A549 (cell line): Measurements from ENCODE around the gene ADK.

ENCODE experiments used
- JUN ChIP-seq, 2 experiments: fragments of >200 bp; sonication (Bioruptor Twin); formaldehyde crosslinking; IDR thresholded peaks; 2 replicates in 1 of 2; 3 replicates in 1 of 2; pipeline ENCODE4 v1.6.1; 2016 to 2017
- KDM1A ChIP-seq: fragments of 200-600 bp; sonication (generic); IDR thresholded peaks from 2 replicates; pipeline ENCODE4 v1.6.1; 2016; ENCODE audit warnings: low read depth, mild to moderate bottlenecking
- RCOR1 ChIP-seq: fragments of 150-350 bp; IDR thresholded peaks from 2 replicates; pipeline ENCODE4 v1.6.1; 2014; ENCODE audit warnings: antibody characterized with exemption, low read length, low read depth
- TF ChIP-seq, protein P1 (sequence below): fragments of >200 bp; sonication (Bioruptor Twin); formaldehyde crosslinking; IDR thresholded peaks from 3 replicates; pipeline ENCODE4 v1.6.1; 2016
- TF ChIP-seq, protein P2 (sequence below): fragments of >200 bp; sonication (Bioruptor Twin); formaldehyde crosslinking; IDR thresholded peaks from 3 replicates; pipeline ENCODE4 v1.5.1; 2016

DNA sequence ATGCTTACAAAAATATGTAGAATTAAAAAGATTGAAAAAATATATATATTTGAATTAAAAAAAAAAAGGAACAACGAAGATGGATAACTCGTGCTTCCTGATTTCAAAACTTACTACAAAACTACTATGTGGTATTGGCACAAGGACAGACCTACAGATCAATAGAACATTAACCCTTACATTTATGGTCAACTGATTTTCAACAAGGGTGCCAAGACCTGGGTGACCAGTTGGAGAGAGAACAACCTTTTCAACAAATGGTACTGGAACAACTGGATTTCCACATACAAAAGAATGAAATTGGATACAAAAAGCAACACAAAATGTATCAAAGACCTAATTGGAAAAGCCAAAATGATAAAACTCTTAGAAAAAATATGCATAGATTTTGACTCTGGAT is 10.5 kb upstream of the ADK start:
- TF ChIP-seq RCOR1, result no peak
- TF ChIP-seq JUN (IDR thresholded peaks at IDR 0.05), result no peak
- TF ChIP-seq, protein P1, sequence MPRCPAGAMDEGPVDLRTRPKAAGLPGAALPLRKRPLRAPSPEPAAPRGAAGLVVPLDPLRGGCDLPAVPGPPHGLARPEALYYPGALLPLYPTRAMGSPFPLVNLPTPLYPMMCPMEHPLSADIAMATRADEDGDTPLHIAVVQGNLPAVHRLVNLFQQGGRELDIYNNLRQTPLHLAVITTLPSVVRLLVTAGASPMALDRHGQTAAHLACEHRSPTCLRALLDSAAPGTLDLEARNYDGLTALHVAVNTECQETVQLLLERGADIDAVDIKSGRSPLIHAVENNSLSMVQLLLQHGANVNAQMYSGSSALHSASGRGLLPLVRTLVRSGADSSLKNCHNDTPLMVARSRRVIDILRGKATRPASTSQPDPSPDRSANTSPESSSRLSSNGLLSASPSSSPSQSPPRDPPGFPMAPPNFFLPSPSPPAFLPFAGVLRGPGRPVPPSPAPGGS, result no peak
- TF ChIP-seq KDM1A, result no peak
- TF ChIP-seq, protein P2, sequence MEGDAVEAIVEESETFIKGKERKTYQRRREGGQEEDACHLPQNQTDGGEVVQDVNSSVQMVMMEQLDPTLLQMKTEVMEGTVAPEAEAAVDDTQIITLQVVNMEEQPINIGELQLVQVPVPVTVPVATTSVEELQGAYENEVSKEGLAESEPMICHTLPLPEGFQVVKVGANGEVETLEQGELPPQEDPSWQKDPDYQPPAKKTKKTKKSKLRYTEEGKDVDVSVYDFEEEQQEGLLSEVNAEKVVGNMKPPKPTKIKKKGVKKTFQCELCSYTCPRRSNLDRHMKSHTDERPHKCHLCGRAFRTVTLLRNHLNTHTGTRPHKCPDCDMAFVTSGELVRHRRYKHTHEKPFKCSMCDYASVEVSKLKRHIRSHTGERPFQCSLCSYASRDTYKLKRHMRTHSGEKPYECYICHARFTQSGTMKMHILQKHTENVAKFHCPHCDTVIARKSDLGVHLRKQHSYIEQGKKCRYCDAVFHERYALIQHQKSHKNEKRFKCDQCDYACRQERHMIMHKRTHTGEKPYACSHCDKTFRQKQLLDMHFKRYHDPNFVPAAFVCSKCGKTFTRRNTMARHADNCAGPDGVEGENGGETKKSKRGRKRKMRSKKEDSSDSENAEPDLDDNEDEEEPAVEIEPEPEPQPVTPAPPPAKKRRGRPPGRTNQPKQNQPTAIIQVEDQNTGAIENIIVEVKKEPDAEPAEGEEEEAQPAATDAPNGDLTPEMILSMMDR, result no peak
